Keratinocyte (primary cell): ENCODE results near the gene RTP5. TPM values are rescaled to one million over a fixed set of nuclear protein-coding genes. Genes with fewer than 3 reads are reported as not detected.

Source experiments
- DNase-seq: peaks from one replicate; pipeline ENCODE4 v3.0.0-alpha.2; 2011; ENCODE audit warnings: low read depth, missing footprints, low spot score
- FAIRE-seq: peaks from 2 replicates; lab custom pipeline; 2011; peaks lifted over from hg19 to GRCh38; lab: Jason Lieb, UNC
- H2AFZ ChIP-seq: 2 replicates; pipeline ENCODE4 v1.6.0; 2012; ENCODE audit warnings: low read length, control low read depth, inconsistent platforms; ENCODE audit not compliant: control insufficient read depth
- H3K27ac ChIP-seq: 2 replicates; pipeline ENCODE4 v1.5.1; 2011; ENCODE audit warnings: low read length; ENCODE audit not compliant: control insufficient read depth, insufficient read depth
- H3K27me3 ChIP-seq: 3 replicates; pipeline ENCODE4 v1.6.0; 2011; ENCODE audit warnings: low read length; ENCODE audit not compliant: control insufficient read depth, insufficient read depth; ENCODE audit errors: extremely low read depth
- H3K36me3 ChIP-seq, 2 experiments: 2 replicates in 1 of 2; 3 replicates in 1 of 2; pipeline ENCODE4 v1.5.1; 2011; ENCODE audit warnings: low read length in 2 of 2, mild to moderate bottlenecking in 1 of 2; ENCODE audit not compliant: control insufficient read depth in 2 of 2, insufficient read depth in 2 of 2; ENCODE audit errors: extremely low read depth in 1 of 2
- H3K4me1 ChIP-seq: 3 replicates; pipeline ENCODE4 v1.5.1; 2011; ENCODE audit warnings: low read length; ENCODE audit not compliant: control insufficient read depth, insufficient read depth; ENCODE audit errors: extremely low read depth
- H3K4me2 ChIP-seq: 3 replicates; pipeline ENCODE4 v1.6.0; 2011; ENCODE audit warnings: low read depth, low read length; ENCODE audit not compliant: control insufficient read depth, insufficient read depth; ENCODE audit errors: extremely low read depth
- H3K4me3 ChIP-seq, 3 experiments: fragments of 200-600 bp in 1 of 3; sonication (generic) in 1 of 3; 2 replicates in 2 of 3; 3 replicates in 1 of 3; pipeline ENCODE4 v1.5.1; 2011 to 2016; ENCODE audit warnings: low read length in 3 of 3, mild to moderate bottlenecking in 3 of 3, control low read depth in 2 of 3, inconsistent platforms in 1 of 3, low read depth in 1 of 3, mixed read lengths in 1 of 3, mixed run types in 1 of 3, moderate library complexity in 1 of 3; ENCODE audit not compliant: control insufficient read depth in 2 of 3, insufficient read depth in 2 of 3; ENCODE audit errors: extremely low read depth in 1 of 3
- H3K79me2 ChIP-seq: 2 replicates; pipeline ENCODE4 v1.6.0; 2012; ENCODE audit warnings: low read length; ENCODE audit not compliant: control insufficient read depth, insufficient read depth
- H3K9ac ChIP-seq: 3 replicates; pipeline ENCODE4 v1.6.0; 2011; ENCODE audit warnings: low read length; ENCODE audit not compliant: control insufficient read depth, insufficient read depth; ENCODE audit errors: extremely low read depth
- H3K9me1 ChIP-seq: 3 replicates; pipeline ENCODE4 v1.6.0; 2011; ENCODE audit warnings: low read length; ENCODE audit not compliant: control insufficient read depth, insufficient read depth; ENCODE audit errors: extremely low read depth
- H3K9me3 ChIP-seq: 2 replicates; pipeline ENCODE4 v1.5.1; 2012; ENCODE audit warnings: low read depth, low read length; ENCODE audit not compliant: control insufficient read depth
- H4K20me1 ChIP-seq: 3 replicates; pipeline ENCODE4 v1.6.0; 2011; ENCODE audit warnings: low read length; ENCODE audit not compliant: control insufficient read depth, insufficient read depth; ENCODE audit errors: extremely low read depth
- EZH2 ChIP-seq: IDR thresholded peaks from one replicate; pipeline ENCODE4 v1.6.1; 2012; ENCODE audit warnings: inconsistent platforms, mild to moderate bottlenecking, low read length, moderate library complexity
- dilution Hi-C: fragments of 300-500 bp; cut with MboI; formaldehyde crosslinking; loops from one replicate; pipeline ENCODE4 v1.7.0; 2020; ENCODE audit warnings: low sequenced_read_pairs; ENCODE audit not compliant: extremely low pct_ligation_motif_present
- polyA plus RNA-seq, 5 experiments: library from polyadenylated mRNA; depleted of rRNA in 3 of 5; stranded (reverse) in 3 of 5; stranded (forward) in 1 of 5; unstranded in 1 of 5; fragments of >200 nt; gene quantifications; 1 replicate in 1 of 5; 2 replicates in 3 of 5; 3 replicates in 1 of 5; pipeline versions ENCODE4 v1.2.1 to v1.2.3, GENCODE V29; 2011 to 2012; ENCODE audit warnings: missing spikeins in 2 of 5, low read depth in 1 of 5, low replicate concordance in 1 of 5
- TF ChIP-seq, protein P1 (sequence below), 3 experiments: IDR thresholded peaks in 1 of 3; conservative IDR thresholded peaks in 1 of 3; optimal IDR thresholded peaks in 1 of 3; 2 replicates in 2 of 3; 3 replicates in 1 of 3; pipeline versions ENCODE3 to v1.5.1; 2011; ENCODE audit warnings: low read length in 3 of 3, mild to moderate bottlenecking in 3 of 3, moderate library complexity in 2 of 3, control low read depth in 1 of 3, inconsistent platforms in 1 of 3; ENCODE audit not compliant: insufficient read depth in 2 of 3; ENCODE audit errors: extremely low read depth in 1 of 3

The RTP5 gene
- polyA plus RNA-seq, 1 donor (not counting 4 experiments of a cell fraction or from before 2014, with no cell fraction given): not detected

DNA sequence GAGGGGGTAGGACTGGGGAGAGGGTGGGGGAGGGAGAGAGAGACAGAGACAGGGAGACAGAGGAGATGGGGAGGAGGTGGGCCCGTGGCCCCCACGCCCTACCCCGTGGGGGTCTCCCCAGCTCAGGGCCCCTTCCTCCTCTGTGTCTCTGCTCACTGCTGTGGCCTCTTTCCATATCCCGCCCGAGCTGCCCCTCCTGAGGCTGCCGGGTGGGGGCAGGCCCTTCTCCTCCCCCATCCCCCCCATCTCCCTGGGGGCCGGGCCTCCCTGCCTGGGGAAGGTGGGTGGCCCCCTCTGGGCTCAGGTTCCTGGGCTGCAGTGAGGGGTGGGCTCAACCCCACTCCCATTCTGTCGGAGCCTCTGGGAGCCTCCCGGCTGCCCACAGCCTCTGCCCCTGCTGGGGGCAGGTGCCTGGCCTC, 10.5 kb upstream of the RTP5 start:
- TF ChIP-seq, protein P1, sequence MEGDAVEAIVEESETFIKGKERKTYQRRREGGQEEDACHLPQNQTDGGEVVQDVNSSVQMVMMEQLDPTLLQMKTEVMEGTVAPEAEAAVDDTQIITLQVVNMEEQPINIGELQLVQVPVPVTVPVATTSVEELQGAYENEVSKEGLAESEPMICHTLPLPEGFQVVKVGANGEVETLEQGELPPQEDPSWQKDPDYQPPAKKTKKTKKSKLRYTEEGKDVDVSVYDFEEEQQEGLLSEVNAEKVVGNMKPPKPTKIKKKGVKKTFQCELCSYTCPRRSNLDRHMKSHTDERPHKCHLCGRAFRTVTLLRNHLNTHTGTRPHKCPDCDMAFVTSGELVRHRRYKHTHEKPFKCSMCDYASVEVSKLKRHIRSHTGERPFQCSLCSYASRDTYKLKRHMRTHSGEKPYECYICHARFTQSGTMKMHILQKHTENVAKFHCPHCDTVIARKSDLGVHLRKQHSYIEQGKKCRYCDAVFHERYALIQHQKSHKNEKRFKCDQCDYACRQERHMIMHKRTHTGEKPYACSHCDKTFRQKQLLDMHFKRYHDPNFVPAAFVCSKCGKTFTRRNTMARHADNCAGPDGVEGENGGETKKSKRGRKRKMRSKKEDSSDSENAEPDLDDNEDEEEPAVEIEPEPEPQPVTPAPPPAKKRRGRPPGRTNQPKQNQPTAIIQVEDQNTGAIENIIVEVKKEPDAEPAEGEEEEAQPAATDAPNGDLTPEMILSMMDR (optimal IDR thresholded peaks at IDR 0.05 in 1 of 3, IDR thresholded peaks at IDR 0.05 in 1 of 3, conservative IDR thresholded peaks at IDR 0.05 in 1 of 3; ENCODE audit: extremely low read depth in 1 of 3, insufficient read depth in 2 of 3, low read length in 3 of 3): no peak
- no peak for TF ChIP-seq EZH2
- no peak overlapping the region for H3K4me3 ChIP-seq
- no peaks in the 10 kb centered on the region for H3K79me2 ChIP-seq
- no peaks in the 10 kb centered on the region for H3K9me3 ChIP-seq
- no peak overlapping the region for H3K4me2 ChIP-seq
- no peak for DNase-seq
- no peak overlapping the region for H3K27ac ChIP-seq
- H3K9me1 ChIP-seq: no peaks in the 10 kb centered on the region
- H3K36me3 ChIP-seq: no peaks in the 10 kb centered on the region
- FAIRE-seq: no peak
- no peak overlapping the region for H3K9ac ChIP-seq
- dilution Hi-C loops: no loop called here
- H3K27me3 ChIP-seq: peaks cover 40% of the 10 kb centered on the region
- H4K20me1 ChIP-seq: no peaks in the 10 kb centered on the region
- H2AFZ ChIP-seq: no peak overlapping the region
- peaks cover 5% of the 10 kb centered on the region for H3K4me1 ChIP-seq

DNA sequence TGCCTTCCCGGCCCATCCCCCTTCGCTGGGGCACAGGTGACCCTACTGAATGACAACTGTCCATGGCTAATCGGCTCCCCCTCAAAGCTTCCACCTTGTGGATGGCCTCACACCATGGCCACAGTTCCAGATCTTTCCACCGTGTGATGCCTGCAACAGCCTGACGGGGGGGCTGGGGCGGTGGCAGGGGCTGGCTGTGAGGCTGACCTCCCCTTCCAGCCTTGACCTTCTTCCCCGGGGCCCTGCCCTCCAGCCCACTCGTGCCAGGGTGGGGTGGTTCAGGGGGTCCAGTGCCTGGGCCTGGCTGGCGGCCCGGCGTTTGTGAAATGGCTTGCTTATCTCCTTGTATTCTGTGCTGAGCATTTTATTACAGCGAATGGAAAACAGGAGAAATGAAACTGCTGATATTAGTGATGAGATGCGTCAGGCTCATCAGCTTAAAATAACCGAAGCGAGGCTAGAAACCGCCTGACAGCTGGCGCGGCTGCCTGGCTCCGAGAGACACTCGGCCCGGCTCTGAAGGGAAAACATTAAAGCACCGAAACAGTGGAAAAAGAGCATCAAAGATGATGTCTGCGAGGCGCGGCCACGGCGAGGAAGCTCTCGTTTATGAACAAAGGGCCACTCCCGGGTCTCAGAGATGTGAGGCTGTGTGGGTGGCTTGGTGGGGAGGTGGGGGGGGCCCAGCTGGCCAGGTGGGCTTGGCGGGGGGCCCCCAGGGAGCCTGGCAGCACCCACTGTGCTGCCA, 9.9 kb upstream of the RTP5 start:
- Histone ChIP-seq H3K4me2 (peak overlapping the region; percentile 67), H2AFZ (peak overlapping the region; percentile 44), H3K79me2 (no peaks in the 10 kb centered on the region), H3K9me1 (no peaks in the 10 kb centered on the region), H3K27ac (no peak overlapping the region), H4K20me1 (no peaks in the 10 kb centered on the region), H3K27me3 (peaks cover 40% of the 10 kb centered on the region), H3K9me3 (no peaks in the 10 kb centered on the region), H3K4me1 (peaks cover 5% of the 10 kb centered on the region), H3K9ac (no peak overlapping the region), H3K36me3 (no peaks in the 10 kb centered on the region), H3K4me3 (peak overlapping the region in 1 of 3 experiments; percentile 32)
- dilution Hi-C loops: no loop called here
- FAIRE-seq (no peak), DNase-seq (no peak)
- TF ChIP-seq, protein P1 (optimal IDR thresholded peaks at IDR 0.05 in 1 of 3, IDR thresholded peaks at IDR 0.05 in 1 of 3, conservative IDR thresholded peaks at IDR 0.05 in 1 of 3; ENCODE audit: extremely low read depth in 1 of 3, insufficient read depth in 2 of 3, low read length in 3 of 3): peak in 2 of 3 experiments; percentile 11 to 28
- TF ChIP-seq EZH2: no peak
